Measurements from ENCODE around the gene ZNF605.
"Not testable (repeated sequence)": the region's sequence is repeated elsewhere in the genome, so short reads cannot be mapped to it uniquely, and the experiment has no call there.

Gene ZNF605

GRCh38 chr12:132956011-132956788, at the start of gene ZNF605:
ZNF605 (minus strand) TSS chr12:132956306; CDS start chr12:132945635, 10,671 bp downstream.
- peak; percentile 88 for DNase-seq

- DNase-seq, result no peak
These were observed 42.6 kb upstream of the ZNF605 start for GRCh38 chr12:132998741-132999140.

- no peak for DNase-seq
These were observed 30.7 kb upstream of the ZNF605 start for GRCh38 chr12:132986885-132987225.

GRCh38 chr12:132986001-132986884, 30.1 kb upstream of the ZNF605 start, which contains the start of gene ZNF26:
ZNF26 (plus strand) TSS chr12:132986367; CDS start chr12:132986841, 474 bp downstream.
- DNase-seq, result peak; percentile 90

GRCh38 chr12:132976870-132977269, 20.8 kb upstream of the ZNF605 start:
- not testable (repeated sequence) for DNase-seq

- DNase-seq, result no peak
These were observed 16.3 kb upstream of the ZNF605 start for GRCh38 chr12:132972374-132972773.

GRCh38 chr12:132967736-132968135, 11.6 kb upstream of the ZNF605 start:
- DNase-seq, result no peak

GRCh38 chr12:132966676-132967415, 10.7 kb upstream of the ZNF605 start:
- DNase-seq, result no peak

- DNase-seq, result no peak
These were observed 9.7 kb upstream of the ZNF605 start for GRCh38 chr12:132965796-132966195.

- DNase-seq, result not testable (repeated sequence)
These were observed 7.8 kb upstream of the ZNF605 start for GRCh38 chr12:132963947-132964346.

GRCh38 chr12:132961790-132962189, 5.7 kb upstream of the ZNF605 start:
- DNase-seq, result not testable (repeated sequence)

GRCh38 chr12:132955094-132956010, 754 bp downstream of the ZNF605 start:
- DNase-seq, result no peak

GRCh38 chr12:132954471-132955048, 1.5 kb downstream of the ZNF605 start:
- DNase-seq, result no peak

GRCh38 chr12:132953771-132954170, 2.3 kb downstream of the ZNF605 start:
- no peak for DNase-seq

GRCh38 chr12:132953163-132953425, 3.0 kb downstream of the ZNF605 start:
- no peak for DNase-seq

GRCh38 chr12:132952371-132953162, 3.5 kb downstream of the ZNF605 start:
- DNase-seq, result no peak

- DNase-seq, result no peak
These were observed 4.5 kb downstream of the ZNF605 start for GRCh38 chr12:132951649-132952048.

GRCh38 chr12:132950844-132951535, 5.1 kb downstream of the ZNF605 start:
- no peak for DNase-seq

GRCh38 chr12:132949936-132950837, 5.9 kb downstream of the ZNF605 start:
- no peak for DNase-seq

Data from CD4-positive, alpha-beta T cell treated with Interleukin-15 for 1 hour (primary cell).